ENCODE measurements around the gene EME2. TPM values are rescaled to one million over a fixed set of nuclear protein-coding genes. Genes with fewer than 3 reads are reported as not detected.

EME2 gene
- total and polyA plus RNA-seq, 11 donors = 3.4 to 12.9 (median 6.0) TPM

- H3K27ac ChIP-seq = no peak overlapping the region
- H3K27me3 ChIP-seq = no peaks in the 10 kb centered on the region
- H3K36me3 ChIP-seq = peaks cover 0 to 65% (median 36%) of the 10 kb centered on the region in 9 donors
- peaks cover 0 to 6% (median 0%) of the 10 kb centered on the region in 12 donors for H3K9me3 ChIP-seq
- DNase-seq (no peak), ATAC-seq (no peak)
- 80 to 93% (median 85%) methylated on average over 9 to 18 of the region's 18 CpGs for WGBS, 4 donors
- intact Hi-C loops (cut with DNase I) = no loop called here
- no peak overlapping the region for H3K4me3 ChIP-seq
- TF ChIP-seq CTCF (IDR thresholded peaks at IDR 0.05) = no peak
- H3K4me1 ChIP-seq = peaks cover 0 to 6% (median 0%) of the 10 kb centered on the region in 12 donors
These were observed 36.1 kb downstream of the EME2 start for GRCh38 chr16:1808691-1809090.

- intact Hi-C loops (cut with DNase I) = no loop called here
- Histone ChIP-seq H3K9me3 (peaks cover 0 to 6% (median 0%) of the 10 kb centered on the region in 12 donors), H3K4me3 (no peak overlapping the region), H3K36me3 (peaks cover 0 to 72% (median 43%) of the 10 kb centered on the region in 9 donors), H3K4me1 (peaks cover 0 to 6% (median 0%) of the 10 kb centered on the region in 12 donors), H3K27ac (no peak overlapping the region), H3K27me3 (no peaks in the 10 kb centered on the region)
- 67 to 84% (median 76%) methylated on average over 9 to 28 of the region's 28 CpGs for WGBS, 4 donors
- TF ChIP-seq POLR2A (IDR thresholded peaks at IDR 0.05) (no peak), CTCF (IDR thresholded peaks at IDR 0.05) (no peak)
- DNase-seq (no peak), ATAC-seq (peak in 2 of 4 donors; percentile 7 to 14)
These were observed 36.7 kb downstream of the EME2 start for GRCh38 chr16:1809281-1809801.

- Histone ChIP-seq H3K27me3 (no peaks in the 10 kb centered on the region), H3K4me3 (no peak overlapping the region), H3K36me3 (peaks cover 0 to 76% (median 48%) of the 10 kb centered on the region in 9 donors), H3K4me1 (peaks cover 0 to 6% (median 0%) of the 10 kb centered on the region in 12 donors), H3K27ac (no peak overlapping the region), H3K9me3 (peaks cover 0 to 6% (median 0%) of the 10 kb centered on the region in 12 donors)
- intact Hi-C loops (cut with DNase I) = no loop called here
- WGBS, 4 donors = 93 to 96% (median 95%) methylated on average over 16 of the region's 16 CpGs
- no peak for TF ChIP-seq CTCF (IDR thresholded peaks at IDR 0.05)
- ATAC-seq (no peak), DNase-seq (no peak)
These were observed 37.5 kb downstream of the EME2 start for GRCh38 chr16:1810106-1810505.

GRCh38 chr16:1810536-1810935 is 37.9 kb downstream of the EME2 start:
- ATAC-seq (no peak), DNase-seq (no peak)
- Histone ChIP-seq H3K27me3 (no peaks in the 10 kb centered on the region), H3K27ac (no peak overlapping the region), H3K4me1 (peaks cover 0 to 6% (median 0%) of the 10 kb centered on the region in 12 donors), H3K36me3 (peaks cover 0 to 76% (median 52%) of the 10 kb centered on the region in 9 donors), H3K4me3 (no peak overlapping the region), H3K9me3 (peaks cover 0 to 6% (median 0%) of the 10 kb centered on the region in 12 donors)
- intact Hi-C loops (cut with DNase I) = no loop called here
- 86 to 96% (median 95%) methylated on average over 9 to 16 of the region's 16 CpGs for WGBS, 4 donors
- TF ChIP-seq CTCF (IDR thresholded peaks at IDR 0.05) = no peak
- no peak for TF ChIP-seq POLR2A (IDR thresholded peaks at IDR 0.05)

Measured in heart left ventricle (tissue), 16 donors.